NCI-H2171 (cell line): ENCODE measurements around the gene VPS52.

ENCODE experiments used
- DNase-seq: peaks from one replicate; lab custom pipeline; 2025; lab: John Stamatoyannopoulos, UW

VPS52 gene

DNA sequence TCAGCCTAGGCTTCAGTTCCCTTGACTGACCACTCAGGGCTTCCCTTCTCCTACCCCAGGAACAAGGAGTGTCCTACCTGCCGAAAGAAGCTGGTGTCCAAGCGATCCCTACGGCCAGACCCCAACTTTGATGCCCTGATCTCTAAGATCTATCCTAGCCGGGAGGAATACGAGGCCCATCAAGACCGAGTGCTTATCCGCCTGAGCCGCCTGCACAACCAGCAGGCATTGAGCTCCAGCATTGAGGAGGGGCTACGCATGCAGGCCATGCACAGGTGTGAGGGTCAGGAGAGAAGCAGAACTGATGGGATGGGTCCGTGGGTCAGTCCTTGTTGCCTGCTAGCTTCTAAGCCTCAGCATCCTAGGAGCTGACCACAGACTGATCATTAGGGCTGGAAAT, 61.8 kb downstream of the VPS52 start:
- no peak for DNase-seq

DNA sequence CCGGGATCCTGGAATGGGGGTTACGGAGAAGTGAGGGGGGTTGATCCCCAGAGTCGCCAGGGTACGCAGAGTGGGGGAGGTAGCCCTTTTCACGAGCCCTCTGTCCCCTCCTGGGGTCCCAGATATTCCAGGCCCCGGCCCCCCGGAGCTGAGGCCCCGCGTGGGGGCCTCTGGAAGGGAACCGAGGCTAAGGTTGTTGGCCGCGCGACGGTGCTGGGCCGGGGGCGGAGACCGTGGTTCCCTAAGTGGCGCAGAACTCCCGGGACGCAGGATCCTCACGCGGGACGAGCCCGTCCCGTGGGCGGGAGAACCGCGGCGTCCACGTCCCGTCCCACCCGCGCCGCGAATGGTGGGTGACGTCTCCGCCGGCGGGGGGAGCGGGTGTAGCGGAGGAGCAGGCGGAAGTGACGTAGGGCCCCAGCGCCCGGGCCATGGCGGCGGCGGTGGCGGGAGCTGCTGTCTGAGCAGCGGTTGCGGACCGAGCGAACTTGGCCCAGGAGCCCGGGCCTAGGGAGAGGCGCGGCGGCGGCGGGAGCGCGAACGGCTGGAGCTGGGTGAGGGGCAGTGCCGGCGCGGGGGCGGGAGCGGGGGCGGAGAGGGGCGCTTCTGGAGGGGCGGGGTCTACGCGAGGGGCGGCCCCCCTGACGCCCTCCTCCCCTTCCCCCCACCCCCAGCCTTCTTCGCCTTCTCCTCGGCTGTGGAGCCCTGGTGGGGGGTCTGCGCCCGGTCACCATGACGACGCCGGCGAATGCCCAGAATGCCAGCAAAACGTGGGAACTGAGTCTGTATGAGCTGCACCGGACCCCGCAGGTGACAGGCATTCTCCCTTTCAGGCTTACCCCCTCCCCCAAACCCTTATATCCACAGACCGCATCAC, 63.3 kb downstream of the VPS52 start, which contains the start of gene RING1:
TSS of gene RING1 (plus strand) at position 410 of the 877 bp plus-strand sequence. CDS start at position 733, 323 bp downstream.
- peak; percentile 88 for DNase-seq

DNA sequence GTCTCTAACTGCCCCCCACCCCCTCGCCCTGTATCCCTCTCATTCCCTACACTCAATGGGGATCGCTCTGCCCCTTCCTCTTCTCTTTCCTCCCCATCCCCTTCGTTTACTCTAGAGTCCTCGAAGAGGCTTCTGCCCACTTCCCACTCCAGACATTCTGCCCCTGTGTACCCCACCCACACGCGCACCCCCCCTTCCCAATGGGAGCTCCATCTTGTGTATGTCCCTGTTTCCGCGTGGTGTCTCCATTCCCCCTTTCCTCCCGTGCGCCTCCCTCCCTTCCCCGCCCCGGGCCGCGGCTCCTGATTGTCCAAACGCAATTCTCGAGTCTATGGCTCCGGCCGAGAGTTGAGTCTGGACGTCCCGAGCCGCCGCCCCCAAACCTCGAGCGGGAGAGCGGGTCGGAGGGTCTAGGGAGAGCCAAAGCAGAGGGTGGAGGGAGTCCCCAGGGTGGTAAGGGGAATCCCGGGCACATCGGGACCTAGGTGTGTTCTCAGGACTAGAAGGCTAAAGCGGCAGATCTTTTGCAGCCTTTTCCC, 64.1 kb downstream of the VPS52 start:
- DNase-seq = no peak

DNA sequence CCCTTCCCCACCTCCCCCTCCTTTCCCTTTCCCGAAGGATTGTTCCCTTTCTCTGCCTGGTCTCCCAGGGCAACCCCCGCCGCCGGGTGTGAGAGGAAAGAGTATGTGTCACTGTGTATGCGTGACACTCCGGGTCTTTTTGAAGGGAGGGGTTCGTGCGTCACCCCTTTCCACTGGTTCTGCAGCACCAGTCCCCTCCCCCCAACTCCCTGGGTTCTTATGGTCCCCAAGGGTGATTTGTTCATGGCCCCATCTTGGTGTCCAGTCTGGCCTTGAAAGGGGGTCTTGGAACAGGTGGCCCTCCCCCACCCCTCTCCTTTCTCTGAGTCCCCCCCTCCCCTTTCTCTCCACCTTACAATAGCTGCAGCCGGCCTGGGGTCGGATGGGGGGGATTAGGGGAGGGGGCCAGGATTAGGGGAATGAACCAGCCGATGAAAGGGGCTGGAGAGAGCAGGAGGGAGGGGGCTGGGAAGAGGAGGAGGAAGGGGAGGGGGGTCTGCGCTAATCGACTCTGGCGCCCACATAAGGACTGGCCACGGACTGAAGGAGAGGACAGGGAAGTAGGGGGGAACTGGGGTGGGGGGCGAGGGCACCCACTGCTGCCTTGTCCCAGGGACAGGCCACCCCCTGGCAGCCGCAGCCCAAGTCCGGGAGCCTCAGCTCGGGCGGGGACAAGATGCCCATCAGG, 64.7 kb downstream of the VPS52 start:
- no peak for DNase-seq

DNA sequence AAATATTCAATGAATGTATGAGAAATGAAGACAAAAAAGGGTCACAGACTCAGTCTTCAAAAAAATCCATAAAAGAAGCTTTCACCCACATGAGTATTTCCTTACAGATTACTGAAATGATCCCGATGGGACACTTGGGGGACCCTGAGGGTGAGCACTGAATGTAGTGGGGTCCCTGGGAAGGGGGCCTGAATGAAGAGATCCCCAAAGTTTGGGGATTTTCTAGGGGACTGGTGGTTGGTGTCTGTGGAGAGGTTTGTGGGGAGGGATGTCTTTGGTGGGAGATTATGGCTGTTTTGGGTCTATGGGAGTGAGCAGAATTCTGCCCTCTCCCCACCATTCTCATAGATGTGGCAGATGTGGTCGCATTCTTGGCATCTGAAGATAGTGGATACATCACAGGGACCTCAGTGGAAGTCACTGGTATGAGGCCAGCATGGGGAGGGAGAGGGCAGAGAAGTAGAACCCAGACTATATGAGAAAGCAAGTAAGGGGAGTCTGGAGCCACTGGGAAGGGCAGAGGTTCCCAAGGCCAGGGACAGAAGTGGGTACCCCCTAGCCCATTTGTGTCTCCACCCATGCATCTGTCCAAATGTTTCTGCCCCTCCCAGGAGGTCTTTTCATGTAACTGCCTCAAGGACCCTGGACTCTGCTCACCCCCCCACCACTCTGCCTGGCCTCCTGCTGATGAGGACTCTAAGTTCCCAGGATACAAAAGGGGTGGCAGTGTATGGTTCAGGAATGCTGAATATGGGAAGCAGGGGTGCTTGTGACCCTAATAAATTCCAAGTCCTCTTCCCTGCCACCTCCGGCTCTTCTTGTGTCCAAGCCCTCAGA, 65.4 kb downstream of the VPS52 start:
- DNase-seq = no peak

DNA sequence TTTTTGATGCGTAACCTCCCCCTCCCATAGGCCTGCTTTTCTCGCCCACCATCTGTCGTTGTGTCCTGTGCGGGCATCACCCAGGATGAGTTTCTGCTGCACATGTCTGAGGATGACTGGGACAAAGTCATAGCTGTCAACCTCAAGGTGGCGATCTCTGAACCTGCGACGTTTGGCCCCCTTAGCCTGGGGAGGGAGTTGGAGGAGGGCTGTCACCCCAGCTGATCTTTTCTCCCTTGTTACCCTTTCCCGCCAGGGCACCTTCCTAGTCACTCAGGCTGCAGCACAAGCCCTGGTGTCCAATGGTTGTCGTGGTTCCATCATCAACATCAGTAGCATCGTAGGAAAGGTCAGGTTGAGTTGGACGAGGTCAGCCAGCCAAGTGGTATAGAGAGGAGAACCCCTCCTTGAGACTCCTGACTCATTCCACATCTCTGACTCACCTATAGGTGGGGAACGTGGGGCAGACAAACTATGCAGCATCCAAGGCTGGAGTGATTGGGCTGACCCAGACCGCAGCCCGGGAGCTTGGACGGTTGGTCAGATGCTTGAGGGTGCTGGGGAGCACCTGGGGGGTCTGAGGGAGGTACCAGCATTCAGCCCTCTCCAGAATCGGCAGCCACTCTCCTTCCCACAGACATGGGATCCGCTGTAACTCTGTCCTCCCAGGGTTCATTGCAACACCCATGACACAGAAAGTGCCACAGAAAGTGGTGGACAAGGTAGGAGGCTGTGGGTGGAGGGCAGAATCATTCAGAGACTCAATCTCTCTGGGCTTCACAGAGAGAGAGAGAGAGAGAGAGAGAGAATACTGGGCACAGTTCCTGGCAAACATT, 66.3 kb downstream of the VPS52 start:
- no peak for DNase-seq

DNA sequence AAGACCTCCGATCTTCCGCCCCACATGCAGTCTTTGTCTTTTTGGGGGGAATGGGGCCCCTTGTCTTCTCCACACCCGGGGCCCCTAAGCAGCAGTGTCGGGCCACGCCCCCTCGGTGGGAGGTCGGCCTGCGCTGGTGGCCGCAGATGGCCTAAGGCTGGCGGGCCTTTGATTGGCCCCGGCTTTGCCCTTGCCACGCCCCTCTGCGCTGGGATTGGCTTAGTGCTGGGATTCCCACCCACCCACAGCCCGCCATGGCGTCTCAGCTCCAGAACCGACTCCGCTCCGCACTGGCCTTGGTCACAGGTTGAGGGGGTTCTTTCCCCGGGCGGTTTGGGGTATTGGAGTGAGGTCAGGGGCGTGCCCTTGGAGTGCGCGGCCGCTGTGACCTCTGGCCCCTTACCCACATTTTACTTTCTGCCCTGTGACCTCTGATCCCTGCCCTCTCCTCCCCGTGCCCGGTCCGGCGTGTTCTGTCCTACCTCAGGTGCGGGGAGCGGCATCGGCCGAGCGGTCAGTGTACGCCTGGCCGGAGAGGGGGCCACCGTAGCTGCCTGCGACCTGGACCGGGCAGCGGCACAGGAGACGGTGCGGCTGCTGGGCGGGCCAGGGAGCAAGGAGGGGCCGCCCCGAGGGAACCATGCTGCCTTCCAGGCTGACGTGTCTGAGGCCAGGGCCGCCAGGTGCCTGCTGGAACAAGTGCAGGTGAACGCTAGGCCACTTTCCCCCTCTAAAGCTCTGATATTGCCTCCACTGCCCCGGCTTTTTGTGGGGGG, 67.1 kb downstream of the VPS52 start, which contains the start of gene HSD17B8:
TSS of gene HSD17B8 (plus strand) at position 241 of the 776 bp plus-strand sequence. CDS start at position 255, 14 bp downstream.
- peak; percentile 91 for DNase-seq

DNA sequence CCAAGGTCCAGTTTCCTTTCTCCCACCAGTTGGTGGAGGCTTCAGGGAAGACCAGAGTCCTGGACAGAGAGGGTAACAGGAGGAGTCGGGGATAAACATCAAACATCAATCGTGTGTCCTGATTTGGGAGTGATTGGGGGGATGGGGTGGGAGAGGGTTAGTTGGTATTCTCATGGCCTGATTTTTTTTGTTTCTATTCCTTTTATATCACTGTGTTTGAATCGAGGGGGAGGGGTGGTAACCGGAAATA, 67.6 kb downstream of the VPS52 start:
- no peak for DNase-seq

DNA sequence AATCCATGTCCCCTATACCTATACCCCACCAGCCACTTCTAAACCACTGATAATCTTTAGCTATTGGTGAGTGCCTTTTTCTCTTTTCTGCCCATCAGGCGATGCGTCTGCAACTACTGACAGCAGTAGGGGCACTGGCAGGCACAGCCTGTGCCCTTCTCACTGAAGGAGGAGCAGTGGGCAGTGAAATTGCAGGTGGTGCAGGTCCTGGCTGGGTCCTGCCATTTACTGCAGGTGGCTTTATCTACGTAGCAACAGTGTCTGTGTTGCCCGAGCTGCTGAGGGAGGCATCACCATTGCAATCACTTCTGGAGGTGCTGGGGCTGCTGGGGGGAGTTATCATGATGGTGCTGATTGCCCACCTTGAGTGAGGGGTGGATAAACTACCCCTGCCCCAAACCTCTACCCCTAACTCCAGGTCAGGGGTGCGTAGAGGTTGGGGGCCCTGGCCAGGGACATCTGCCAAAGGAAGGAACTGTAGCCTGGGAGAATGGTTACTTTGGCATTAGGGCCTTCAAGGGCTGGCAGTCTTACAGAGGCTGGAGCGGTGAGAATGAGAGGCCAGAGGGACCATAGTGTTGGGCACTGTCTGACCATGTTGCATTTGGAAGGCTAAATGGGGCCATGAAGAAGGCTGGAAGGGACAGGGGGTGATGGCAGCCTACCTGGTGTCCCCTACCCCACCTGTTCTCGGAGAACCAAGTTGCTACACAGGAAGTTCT, 68.1 kb downstream of the VPS52 start:
- DNase-seq = no peak

DNA sequence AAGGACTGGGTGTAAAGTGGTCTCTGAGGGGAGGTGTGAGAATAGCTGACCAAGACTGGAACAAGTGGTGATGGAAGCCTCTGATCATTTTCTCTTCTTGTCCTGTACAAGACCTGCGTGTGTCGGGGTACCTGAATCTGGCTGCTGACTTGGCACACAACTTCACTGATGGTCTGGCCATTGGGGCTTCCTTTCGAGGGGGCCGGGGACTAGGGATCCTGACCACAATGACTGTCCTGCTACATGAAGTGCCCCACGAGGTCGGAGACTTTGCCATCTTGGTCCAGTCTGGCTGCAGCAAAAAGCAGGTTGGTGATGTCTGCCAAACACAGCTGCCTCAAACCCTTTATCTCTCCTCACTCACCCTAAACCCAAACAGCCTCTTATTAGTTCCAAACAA, 68.9 kb downstream of the VPS52 start:
- no peak for DNase-seq

DNA sequence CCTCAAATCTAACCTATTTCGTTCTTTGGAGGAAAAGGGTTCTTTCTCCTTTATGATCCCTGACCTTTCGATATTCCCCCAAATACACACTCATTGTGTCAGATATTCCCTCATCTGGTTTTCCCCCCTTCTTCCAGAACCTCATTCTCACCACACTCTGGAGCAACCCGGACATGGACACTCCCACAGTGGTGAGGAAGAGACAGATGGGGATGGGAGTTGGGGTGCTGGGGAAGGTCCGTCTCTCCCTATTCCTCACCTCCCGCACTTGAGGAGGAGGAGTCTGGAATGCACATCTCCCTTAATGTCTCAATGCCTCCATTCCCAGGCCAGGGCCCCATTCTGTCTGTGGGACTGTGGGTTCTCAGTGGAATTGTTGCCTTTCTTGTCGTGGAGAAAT, 69.7 kb downstream of the VPS52 start:
- no peak for DNase-seq

DNA sequence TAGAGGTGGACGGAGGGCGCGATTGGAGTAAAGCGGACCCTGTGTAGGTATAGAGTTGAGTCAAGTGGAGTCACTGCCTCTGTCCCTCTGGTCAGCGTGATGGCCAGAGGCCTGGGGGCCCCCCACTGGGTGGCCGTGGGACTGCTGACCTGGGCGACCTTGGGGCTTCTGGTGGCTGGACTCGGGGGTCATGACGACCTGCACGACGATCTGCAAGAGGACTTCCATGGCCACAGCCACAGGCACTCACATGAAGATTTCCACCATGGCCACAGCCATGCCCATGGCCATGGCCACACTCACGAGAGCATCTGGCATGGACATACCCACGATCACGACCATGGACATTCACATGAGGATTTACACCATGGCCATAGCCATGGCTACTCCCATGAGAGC, 70.5 kb downstream of the VPS52 start:
- no peak for DNase-seq
